Measurements from ENCODE around the gene CYFIP2. TPM values are rescaled to one million over a fixed set of nuclear protein-coding genes. Genes with fewer than 3 reads are reported as not detected.

CYFIP2 gene
- total RNA-seq, 1 experiment from 2014 or later, result 57.2 TPM

GRCh38 chr5:157312492-157312891, 46.6 kb downstream of the CYFIP2 start:
- peak; percentile 56 for DNase-seq (ENCODE audit: low read depth)

- no peak for DNase-seq (ENCODE audit: low read depth)
Observed at GRCh38 chr5:157322581-157322980, 56.7 kb downstream of the CYFIP2 start.

- no peak for DNase-seq (ENCODE audit: low read depth)
Observed at GRCh38 chr5:157323107-157323706, 57.3 kb downstream of the CYFIP2 start.

- DNase-seq (ENCODE audit: low read depth), result peak; percentile 15
Observed at GRCh38 chr5:157324237-157324636, 58.3 kb downstream of the CYFIP2 start.

- DNase-seq (ENCODE audit: low read depth), result no peak
Observed at GRCh38 chr5:157326440-157327005, 60.6 kb downstream of the CYFIP2 start.

GRCh38 chr5:157327771-157328170, 61.8 kb downstream of the CYFIP2 start:
- no peak for DNase-seq (ENCODE audit: low read depth)

GRCh38 chr5:157328277-157328912, 62.5 kb downstream of the CYFIP2 start:
- DNase-seq (ENCODE audit: low read depth), result peak; percentile 63

- no peak for DNase-seq (ENCODE audit: low read depth)
Observed at GRCh38 chr5:157331807-157332206, 65.9 kb downstream of the CYFIP2 start.

GRCh38 chr5:157335534-157336422, 69.9 kb downstream of the CYFIP2 start:
- DNase-seq (ENCODE audit: low read depth), result no peak

GRCh38 chr5:157336423-157336744, 70.5 kb downstream of the CYFIP2 start:
- no peak for DNase-seq (ENCODE audit: low read depth)

GRCh38 chr5:157339409-157339808, 73.5 kb downstream of the CYFIP2 start:
- no peak for DNase-seq (ENCODE audit: low read depth)

GRCh38 chr5:157342822-157343402, 77.0 kb downstream of the CYFIP2 start:
- DNase-seq (ENCODE audit: low read depth), result peak; percentile 51

GRCh38 chr5:157343842-157344790, 78.2 kb downstream of the CYFIP2 start:
- no peak for DNase-seq (ENCODE audit: low read depth)

- no peak for DNase-seq (ENCODE audit: low read depth)
Observed at GRCh38 chr5:157345067-157345466, 79.1 kb downstream of the CYFIP2 start.

- DNase-seq (ENCODE audit: low read depth), result no peak
Observed at GRCh38 chr5:157345485-157345884, 79.6 kb downstream of the CYFIP2 start.

GRCh38 chr5:157347301-157348048, 81.6 kb downstream of the CYFIP2 start:
- DNase-seq (ENCODE audit: low read depth), result no peak

GRCh38 chr5:157348049-157348400, 82.1 kb downstream of the CYFIP2 start:
- DNase-seq (ENCODE audit: low read depth), result no peak

- DNase-seq (ENCODE audit: low read depth), result no peak
Observed at GRCh38 chr5:157350939-157351801, 85.2 kb downstream of the CYFIP2 start.

- no peak for DNase-seq (ENCODE audit: low read depth)
Observed at GRCh38 chr5:157351802-157352092, 85.8 kb downstream of the CYFIP2 start.

Measured in HT1080 (cell line).